Heart left ventricle (tissue), 16 donors: ENCODE data around the gene SLC25A42. TPM values are rescaled to one million over a fixed set of nuclear protein-coding genes. Genes with fewer than 3 reads are reported as not detected.

ENCODE experiments used
- ATAC-seq, 4 donors: fragments of 200-7000 bp; cut with Tn5 transposase; one replicate each; pipeline ENCODE4 v1.9.1; 2020 to 2022; ENCODE audit warnings: moderate library complexity in 4 of 4, mild to moderate bottlenecking in 3 of 4, moderate number of reproducible peaks in 1 of 4
- DNase-seq, 5 donors: peaks; one replicate each; pipeline ENCODE4 v3.0.0-alpha.2; 2020
- H3K27ac ChIP-seq, 12 donors: fragments of 200-600 bp; sonication (generic) in 4 of 12; one replicate each; pipeline versions ENCODE4 v1.5.0 to v1.8.0; 2016 to 2022; ENCODE audit warnings: mild to moderate bottlenecking in 2 of 12
- H3K27me3 ChIP-seq, 9 donors: fragments of 200-600 bp; sonication (generic) in 2 of 9; one replicate each; pipeline versions ENCODE4 v1.5.1 to v1.8.0; 2016 to 2022; ENCODE audit warnings: mild to moderate bottlenecking in 3 of 9
- H3K36me3 ChIP-seq, 9 donors: fragments of 200-600 bp; sonication (generic) in 2 of 9; one replicate each; pipeline versions ENCODE4 v1.5.0 to v1.8.0; 2018 to 2022; ENCODE audit warnings: mild to moderate bottlenecking in 2 of 9
- H3K4me1 ChIP-seq, 12 donors: fragments of 200-600 bp; sonication (generic) in 4 of 12; one replicate each; pipeline versions ENCODE4 v1.5.0 to v1.8.0; 2016 to 2022; ENCODE audit warnings: mild to moderate bottlenecking in 3 of 12
- H3K4me3 ChIP-seq, 12 donors: fragments of 200-600 bp; sonication (generic) in 4 of 12; one replicate each; pipeline versions ENCODE4 v1.5.0 to v1.8.0; 2017 to 2022; ENCODE audit warnings: mild to moderate bottlenecking in 9 of 12, moderate library complexity in 4 of 12
- H3K9me3 ChIP-seq, 12 donors: fragments of 200-600 bp; sonication (generic) in 4 of 12; one replicate each; pipeline versions ENCODE4 v1.5.0 to v1.8.0; 2016 to 2022; ENCODE audit warnings: mild to moderate bottlenecking in 1 of 12
- CTCF ChIP-seq, 12 donors: fragments of 200-600 bp; sonication (generic) in 4 of 12; IDR thresholded peaks; one replicate each; pipeline versions ENCODE4 v1.5.0 to v1.8.0; 2018 to 2022; ENCODE audit warnings: antibody characterized with exemption in 12 of 12, mild to moderate bottlenecking in 5 of 12
- POLR2A ChIP-seq, 2 donors: fragments of 450-650 bp; IDR thresholded peaks; one replicate each; pipeline ENCODE4 v1.6.1; 2017; ENCODE audit warnings: antibody characterized with exemption in 2 of 2, mild to moderate bottlenecking in 2 of 2, moderate library complexity in 2 of 2
- WGBS, 4 donors: extraction: QIAGEN DNeasy Blood & Tissue Kit in 2 of 4; methylation state at CpG; one replicate each; pipeline versions ENCODE4 v1.1.5 to v1.1.7; 2013 to 2018; 5-methylcytosine and 5-hydroxymethylcytosine counted together
- intact Hi-C, 10 donors: fragments of 100-400 bp; cut with DNase I; formaldehyde crosslinking; loops; one replicate each; pipeline versions ENCODE4 v1.11.1 to v1.14.2; 2022
- polyA plus RNA-seq, 2 donors: library from polyadenylated mRNA; stranded (reverse); fragments of 200-250 nt; gene quantifications; one replicate each; pipeline ENCODE4 v1.2.3, GENCODE V29; 2013
- total RNA-seq, 9 donors: library from RNA; depleted of rRNA in 2 of 9; stranded (reverse); fragments of >200 nt in 2 of 9; fragmentation: NEBNext Ultra II Directional in 3 of 9; extraction: Animal tissue kit (Norgen Biotek cat#: 25700) in 3 of 9; gene quantifications; one replicate each; pipeline versions ENCODE4 v1.1.0 to v1.2.4, GENCODE V29; 2016 to 2023
- donor health status: ischemic (EF 13 %, LVEDD 7.1; RV severe dilation, severe dysfunction).
- donor health status: healthy with polysubstance abuse.
- donor health status: DM: no; HTN: yes; CAD: no.
- donor health status: DM: no; HTN: no; CAD: no.
- donor health status: ischemic (EF 25% LVEDD 6.9; RV normal size, moderate dysfunction).
- donor health status: ischemic (EF 25% LVEDD 5.7; RV mildly dilated, moderate dysfunction).
- donor health status: healthy.
- donor health status: DM: yes; HTN: yes; CAD: no.
- donor health status: ischemic (EF 35%, LVEDD 5.7; RV mildly dilated, moderate dysfunction).
- donor health status: nonischemic (EF 11% LVEDD 7.7; RV severe dilation, severe dysfunction).
- donor health status: DM: yes; HTN: yes; CAD: no.
- donor health status: PGD.
- donor health status: ischemic (EF 29% LVEDD 5.4; RV normal size, mild dysfunction).
- donor health status: nonischemic (EF 23%, LVEDD 6.1; RV moderate dilation, normal function).

Gene SLC25A42
- total and polyA plus RNA-seq, 11 donors: 15.6 to 28.0 (median 17.9) TPM

- Histone ChIP-seq H3K27me3 (no peaks in the 10 kb centered on the region), H3K27ac (no peak overlapping the region), H3K4me3 (no peak overlapping the region), H3K4me1 (no peaks in the 10 kb centered on the region), H3K9me3 (peaks cover 0 to 4% (median 0%) of the 10 kb centered on the region in 12 donors), H3K36me3 (peaks cover 0 to 30% (median 10%) of the 10 kb centered on the region in 9 donors)
- WGBS, 4 donors: 78 to 80% (median 79%) methylated on average over 11 of the region's 11 CpGs
- no peak for ATAC-seq
- DNase-seq: no peak
- TF ChIP-seq POLR2A (IDR thresholded peaks at IDR 0.05): no peak
- no peak for TF ChIP-seq CTCF (IDR thresholded peaks at IDR 0.05)
- intact Hi-C loops: no loop called here
These were observed 87.6 kb downstream of the SLC25A42 start for GRCh38 chr19:19151418-19151817.

GRCh38 chr19:19152668-19153384 lies 89.0 kb downstream of the SLC25A42 start:
- Histone ChIP-seq H3K4me1 (no peaks in the 10 kb centered on the region), H3K27ac (peak overlapping the region in 3 of 12 donors; percentile 34 to 53 (median 37)), H3K27me3 (no peaks in the 10 kb centered on the region), H3K4me3 (no peak overlapping the region), H3K9me3 (no peaks in the 10 kb centered on the region), H3K36me3 (peaks cover 0 to 25% (median 6%) of the 10 kb centered on the region in 9 donors)
- intact Hi-C loops: no loop called here
- WGBS, 4 donors: 65 to 67% (median 66%) methylated on average over 11 to 13 of the region's 13 CpGs
- TF ChIP-seq POLR2A (IDR thresholded peaks at IDR 0.05) (no peak), CTCF (IDR thresholded peaks at IDR 0.05) (no peak)
- DNase-seq (peak in 2 of 5 donors; percentile 34 to 50), ATAC-seq (peak in 3 of 4 donors; percentile 16 to 33 (median 26))

GRCh38 chr19:19154768-19155494 lies 91.1 kb downstream of the SLC25A42 start:
- 88 to 96% (median 92%) methylated on average over 5 to 6 of the region's 6 CpGs for WGBS, 4 donors
- H3K27me3 ChIP-seq: no peaks in the 10 kb centered on the region
- H3K9me3 ChIP-seq: no peaks in the 10 kb centered on the region
- H3K4me1 ChIP-seq: no peaks in the 10 kb centered on the region
- no peak overlapping the region for H3K27ac ChIP-seq
- ATAC-seq (no peak), DNase-seq (no peak)
- TF ChIP-seq POLR2A (IDR thresholded peaks at IDR 0.05) (no peak), CTCF (IDR thresholded peaks at IDR 0.05) (no peak)
- intact Hi-C loops: no loop called here
- H3K36me3 ChIP-seq: peaks cover 0 to 10% (median 0%) of the 10 kb centered on the region in 9 donors
- H3K4me3 ChIP-seq: no peak overlapping the region

- no peak overlapping the region for H3K4me3 ChIP-seq
- no peak overlapping the region for H3K27ac ChIP-seq
- H3K9me3 ChIP-seq: no peaks in the 10 kb centered on the region
- 91 to 95% (median 92%) methylated on average over 7 to 10 of the region's 10 CpGs for whole genome bisulfite sequencing, 4 donors
- H3K27me3 ChIP-seq: no peaks in the 10 kb centered on the region
- no peaks in the 10 kb centered on the region for H3K4me1 ChIP-seq
- H3K36me3 ChIP-seq: peaks cover 0 to 10% (median 0%) of the 10 kb centered on the region in 9 donors
- intact Hi-C loops: no loop called here
- TF ChIP-seq CTCF (IDR thresholded peaks at IDR 0.05) (no peak), POLR2A (IDR thresholded peaks at IDR 0.05) (no peak)
- DNase-seq (no peak), ATAC-seq (no peak)
These were observed 91.9 kb downstream of the SLC25A42 start for GRCh38 chr19:19155495-19156219.
